CD14-positive monocyte (primary cell): ENCODE results near the gene NAA35. TPM values are rescaled to one million over a fixed set of nuclear protein-coding genes. Genes with fewer than 3 reads are reported as not detected.

ENCODE experiments used
- DNase-seq, 3 donors: peaks; one replicate each; pipeline ENCODE4 v3.0.0-alpha.2; 2011 to 2022
- H2AFZ ChIP-seq: 2 replicates; pipeline ENCODE4 v1.6.0; 2012; ENCODE audit warnings: mild to moderate bottlenecking, low read depth, low read length, inconsistent platforms; ENCODE audit not compliant: insufficient read depth, poor library complexity, severe bottlenecking
- H3K27ac ChIP-seq, 2 donors: 1 replicate in 1 of 2; 2 replicates in 1 of 2; pipeline ENCODE4 v1.5.1; 2012 to 2013; ENCODE audit warnings: low read length in 2 of 2, control low read depth in 1 of 2, inconsistent platforms in 1 of 2, low read depth in 1 of 2, mild to moderate bottlenecking in 1 of 2
- H3K27me3 ChIP-seq, 2 donors: one replicate each; pipeline versions ENCODE4 v1.6.0 to v1.6.1; 2011 to 2013; ENCODE audit warnings: low read length in 2 of 2; ENCODE audit not compliant: control insufficient read depth in 2 of 2, insufficient read depth in 2 of 2
- H3K36me3 ChIP-seq, 2 donors: replicated peaks in 1 of 2; 1 replicate in 1 of 2; 2 replicates in 1 of 2; pipeline versions ENCODE4 v1.5.1 to v1.6.1; 2012 to 2013; ENCODE audit warnings: low read length in 2 of 2, control low read depth in 1 of 2, inconsistent platforms in 1 of 2, mild to moderate bottlenecking in 1 of 2; ENCODE audit not compliant: insufficient read depth in 2 of 2, control insufficient read depth in 1 of 2
- H3K4me1 ChIP-seq, 2 donors: 1 replicate in 1 of 2; 2 replicates in 1 of 2; pipeline versions ENCODE4 v1.5.1 to v1.6.1; 2012 to 2013; ENCODE audit warnings: low read length in 2 of 2, control low read depth in 1 of 2, inconsistent platforms in 1 of 2, mild to moderate bottlenecking in 1 of 2, moderate library complexity in 1 of 2; ENCODE audit not compliant: insufficient read depth in 2 of 2, control insufficient read depth in 1 of 2
- H3K4me2 ChIP-seq: replicated peaks from 2 replicates; pipeline ENCODE3; 2012; ENCODE audit warnings: low read length, moderate library complexity, mild to moderate bottlenecking; ENCODE audit not compliant: poor library complexity, severe bottlenecking; ENCODE audit errors: extremely low read depth
- H3K4me3 ChIP-seq, 3 experiments: fragments of 200-600 bp in 1 of 3; sonication (generic) in 1 of 3; replicated peaks in 1 of 3; 1 replicate in 2 of 3; 2 replicates in 1 of 3; pipeline ENCODE4 v1.5.1; 2011 to 2013; ENCODE audit warnings: low read length in 3 of 3, mild to moderate bottlenecking in 3 of 3, control low read depth in 2 of 3, low read depth in 2 of 3, inconsistent platforms in 1 of 3, moderate library complexity in 1 of 3
- H3K79me2 ChIP-seq: 2 replicates; pipeline ENCODE4 v1.6.0; 2012; ENCODE audit warnings: mild to moderate bottlenecking, control low read depth, inconsistent platforms, low read length, moderate library complexity; ENCODE audit not compliant: insufficient read depth
- H3K9ac ChIP-seq: 2 replicates; pipeline ENCODE4 v1.6.0; 2017; ENCODE audit warnings: low read length, mild to moderate bottlenecking; ENCODE audit not compliant: insufficient read depth, poor library complexity, severe bottlenecking
- H3K9me3 ChIP-seq, 2 donors: replicated peaks in 1 of 2; 1 replicate in 1 of 2; 2 replicates in 1 of 2; pipeline versions ENCODE4 v1.5.1 to v1.6.1; 2012 to 2013; ENCODE audit warnings: low read length in 2 of 2, control low read depth in 1 of 2; ENCODE audit not compliant: control insufficient read depth in 1 of 2, insufficient read depth in 1 of 2
- H4K20me1 ChIP-seq: 2 replicates; pipeline ENCODE4 v1.6.0; 2012; ENCODE audit warnings: mild to moderate bottlenecking, low read length, control low read depth, moderate library complexity; ENCODE audit not compliant: insufficient read depth
- H3K27ac Mint-ChIP-seq, 7 donors: one replicate each; pipeline ENCODE4 v1.8.0; 2020; ENCODE audit warnings: mild to moderate bottlenecking in 7 of 7, mixed read lengths in 7 of 7, moderate library complexity in 6 of 7, inconsistent platforms in 2 of 7
- H3K27me3 Mint-ChIP-seq, 3 donors: one replicate each; pipeline ENCODE4 v1.8.0; 2021 to 2022; ENCODE audit warnings: low read depth in 3 of 3, mild to moderate bottlenecking in 3 of 3, mixed read lengths in 3 of 3, moderate library complexity in 3 of 3, inconsistent platforms in 1 of 3
- H3K36me3 Mint-ChIP-seq, 2 donors: one replicate each; pipeline ENCODE4 v1.8.0; 2020; ENCODE audit warnings: mixed read lengths in 2 of 2, inconsistent platforms in 1 of 2, mild to moderate bottlenecking in 1 of 2
- H3K4me1 Mint-ChIP-seq: one replicate; pipeline ENCODE4 v1.8.0; 2020; ENCODE audit warnings: mild to moderate bottlenecking, mixed read lengths
- H3K4me3 Mint-ChIP-seq, 2 donors: one replicate each; pipeline ENCODE4 v1.8.0; 2020; ENCODE audit warnings: mild to moderate bottlenecking in 2 of 2, mixed read lengths in 2 of 2, moderate library complexity in 1 of 2
- H3K9me3 Mint-ChIP-seq, 7 donors: one replicate each; pipeline ENCODE4 v1.8.0; 2020 to 2022; ENCODE audit warnings: mixed read lengths in 7 of 7, mild to moderate bottlenecking in 6 of 7, moderate library complexity in 6 of 7, inconsistent platforms in 2 of 7
- CTCF ChIP-seq: fragments of 200-600 bp; IDR thresholded peaks from one replicate; pipeline ENCODE4 v1.8.0; 2022; ENCODE audit warnings: antibody characterized with exemption, mild to moderate bottlenecking
- WGBS: methylation state at CpG from one replicate; pipeline ENCODE4 v1.1.5; 2013; ENCODE audit warnings: missing lambda C conversion rate; ENCODE audit not compliant: insufficient coverage; 5-methylcytosine and 5-hydroxymethylcytosine counted together
- intact Hi-C, 2 donors: fragments of 100-400 bp; cut with micrococcal nuclease; formaldehyde crosslinking; loops; one replicate each; pipeline versions ENCODE4 v1.15.0 to v1.15.1; 2023
- polyA plus RNA-seq, 3 donors: library from polyadenylated mRNA; depleted of rRNA in 1 of 3; unstranded in 2 of 3; stranded (reverse) in 1 of 3; fragments of 300-500 nt in 2 of 3; fragments of >200 nt in 1 of 3; fragmentation: Illumina TruSeq in 2 of 3; gene quantifications; 1 replicate in 2 of 3; 2 replicates in 1 of 3; pipeline ENCODE4 v1.2.3, GENCODE V29; 2012 to 2021

Gene NAA35
- polyA plus RNA-seq, 3 donors = 4.4 to 8.7 (median 5.6) TPM

GRCh38 chr9:86062845-86063693, 122.1 kb downstream of the NAA35 start:
- peak overlapping the region in 1 of 2 donors; percentile 55 for H3K4me3 Mint-ChIP-seq
- H3K27me3 Mint-ChIP-seq = no peaks in the 10 kb centered on the region
- Histone ChIP-seq H3K4me2 (peak overlapping the region; percentile 52), H3K4me1 (peaks cover 58 to 63% of the 10 kb centered on the region in 2 donors), H3K27me3 (no peaks in the 10 kb centered on the region), H3K9me3 (no peaks in the 10 kb centered on the region), H3K79me2 (no peaks in the 10 kb centered on the region), H3K27ac (peak overlapping the region; percentile 16 to 46), H3K36me3 (no peaks in the 10 kb centered on the region), H2AFZ (peak overlapping the region; percentile 52), H3K9ac (peak overlapping the region; percentile 25), H3K4me3 (peak overlapping the region in 1 of 3 experiments; percentile 49), H4K20me1 (no peaks in the 10 kb centered on the region)
- H3K4me1 Mint-ChIP-seq = peaks cover 81% of the 10 kb centered on the region
- H3K9me3 Mint-ChIP-seq = no peaks in the 10 kb centered on the region
- 43% methylated on average over 6 of the region's 16 CpGs for WGBS
- H3K36me3 Mint-ChIP-seq = peaks cover 5 to 11% of the 10 kb centered on the region in 2 donors
- H3K27ac Mint-ChIP-seq = peak overlapping the region in 3 of 7 donors; percentile 18 to 63 (median 31)
- TF ChIP-seq CTCF = no peak
- intact Hi-C loops = no loop called here
- DNase-seq = peak in 2 of 3 donors; percentile 21 to 43

GRCh38 chr9:86064220-86064619, 123.3 kb downstream of the NAA35 start:
- H3K36me3 ChIP-seq = no peaks in the 10 kb centered on the region
- no peak overlapping the region for H3K4me3 ChIP-seq
- no peaks in the 10 kb centered on the region for H3K9me3 ChIP-seq
- no peaks in the 10 kb centered on the region for H3K27me3 ChIP-seq
- Mint-ChIP-seq H3K27me3 (no peaks in the 10 kb centered on the region), H3K27ac (peak overlapping the region in 4 of 7 donors; percentile 47 to 76 (median 56)), H3K4me3 (no peak overlapping the region), H3K36me3 (peaks cover 2 to 8% of the 10 kb centered on the region in 2 donors), H3K4me1 (peaks cover 88% of the 10 kb centered on the region), H3K9me3 (no peaks in the 10 kb centered on the region)
- no peak overlapping the region for H3K4me2 ChIP-seq
- H4K20me1 ChIP-seq = no peaks in the 10 kb centered on the region
- DNase-seq = no peak
- intact Hi-C loops = no loop called here
- no peak overlapping the region for H3K9ac ChIP-seq
- no peak overlapping the region for H2AFZ ChIP-seq
- peaks cover 70 to 71% of the 10 kb centered on the region in 2 donors for H3K4me1 ChIP-seq
- H3K79me2 ChIP-seq = no peaks in the 10 kb centered on the region
- WGBS = 100% methylated on average over 2 of the region's 2 CpGs
- TF ChIP-seq CTCF = no peak
- H3K27ac ChIP-seq = no peak overlapping the region
